Right cardiac atrium (tissue), 5 donors: ENCODE measurements around the gene EEF1AKMT1. TPM values are rescaled to one million over a fixed set of nuclear protein-coding genes. Genes with fewer than 3 reads are reported as not detected.

Experiments used
- ATAC-seq, 2 donors: fragments of 200-7000 bp; cut with Tn5 transposase; one replicate each; pipeline versions ENCODE4 v1.8.0 to v1.9.1; 2020; ENCODE audit warnings: moderate library complexity in 2 of 2, mild to moderate bottlenecking in 1 of 2
- DNase-seq, 3 donors: peaks; one replicate each; pipeline ENCODE4 v3.0.0-alpha.2; 2020
- H3K27ac ChIP-seq: one replicate; pipeline ENCODE4 v1.5.1; 2013; ENCODE audit warnings: mild to moderate bottlenecking, low read length, control low read depth, moderate library complexity
- H3K27me3 ChIP-seq: one replicate; pipeline ENCODE4 v1.6.1; 2013; ENCODE audit not compliant: control insufficient read depth, insufficient read depth
- H3K4me1 ChIP-seq: one replicate; pipeline ENCODE4 v1.6.1; 2013; ENCODE audit warnings: low read length; ENCODE audit not compliant: control insufficient read depth, insufficient read depth
- H3K4me3 ChIP-seq: one replicate; pipeline ENCODE4 v1.5.1; 2013; ENCODE audit warnings: low read length, control low read depth
- H3K9me3 ChIP-seq: one replicate; pipeline ENCODE4 v1.6.1; 2013; ENCODE audit warnings: low read length; ENCODE audit not compliant: control insufficient read depth
- WGBS: extraction: QIAGEN DNeasy Blood & Tissue Kit; methylation state at CpG from one replicate; pipeline ENCODE4 v1.1.7; 2013; 5-methylcytosine and 5-hydroxymethylcytosine counted together
- intact Hi-C, 4 donors: fragments of 100-400 bp; cut with DNase I; formaldehyde crosslinking; loops; one replicate each; pipeline versions ENCODE4 v1.11.0 to v1.14.0; 2022 to 2023
- polyA plus RNA-seq: library from polyadenylated mRNA; stranded (reverse); fragments of 200-250 nt; gene quantifications from one replicate; pipeline ENCODE4 v1.2.3, GENCODE V29; 2013
- total RNA-seq, 4 donors: library from RNA; stranded (reverse); fragmentation: NEBNext Ultra II Directional; extraction: Animal tissue kit (Norgen Biotek cat#: 25700); gene quantifications; one replicate each; pipeline ENCODE4 v1.2.1, GENCODE V29; 2021
- donor health status: healthy with polysubstance abuse.
- donor health status: DM: no; HTN: yes; CAD: no.
- donor health status: DM: no; HTN: no; CAD: no.
- donor health status: DM: no; HTN: yes; CAD: no; lungs with severe emphysema.
- donor health status: DM: yes; HTN: yes; CAD: no.

The EEF1AKMT1 gene
- total and polyA plus RNA-seq, 5 donors, result 12.4 to 14.8 (median 13.0) TPM

DNA sequence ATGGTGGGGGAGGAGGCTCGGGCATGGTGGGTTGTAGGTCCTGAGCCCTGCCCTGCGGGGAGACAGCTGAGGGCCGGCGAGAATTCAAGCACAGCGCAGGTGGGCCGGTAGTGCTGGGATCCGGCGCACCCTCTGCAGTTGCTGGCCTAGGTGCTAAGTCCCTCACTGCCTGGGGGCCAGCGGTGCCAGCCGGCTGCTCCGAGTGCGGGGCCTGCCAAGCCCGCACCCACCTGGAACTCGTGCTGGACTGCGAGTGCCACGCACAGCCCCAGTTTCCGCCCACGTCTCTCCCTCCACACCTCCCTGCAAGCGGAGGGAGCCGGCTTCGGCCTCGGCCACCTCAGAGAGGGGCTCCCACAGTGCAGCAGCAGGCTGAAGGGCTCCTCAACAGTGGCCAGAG, 33.7 kb downstream of the EEF1AKMT1 start:
- H3K27ac ChIP-seq, result no peak overlapping the region
- no peak for ATAC-seq
- no peaks in the 10 kb centered on the region for H3K9me3 ChIP-seq
- intact Hi-C loops, result no loop called here
- H3K4me1 ChIP-seq, result no peaks in the 10 kb centered on the region
- DNase-seq, result no peak
- H3K27me3 ChIP-seq, result no peaks in the 10 kb centered on the region
- WGBS, result 98% methylated on average over 22 of the region's 22 CpGs
- H3K4me3 ChIP-seq, result no peak overlapping the region

DNA sequence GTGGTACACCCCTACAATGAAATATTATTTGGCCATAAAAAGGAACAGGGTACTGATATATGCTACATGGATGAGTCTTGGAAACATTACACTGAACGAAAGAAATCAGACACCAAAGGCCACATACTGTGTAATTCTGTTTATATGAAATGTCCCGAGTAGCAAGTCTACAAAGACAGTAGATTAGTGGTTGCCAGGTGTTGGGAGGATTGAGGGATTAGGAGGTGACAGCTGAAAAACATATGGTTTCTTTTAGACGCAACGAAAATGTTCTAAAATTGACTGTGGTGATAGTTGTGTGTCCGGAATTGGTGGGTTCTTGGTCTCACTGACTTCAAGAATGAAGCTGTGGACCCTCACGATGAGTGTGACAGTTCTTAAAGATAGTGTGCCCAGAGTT, 35.1 kb downstream of the EEF1AKMT1 start:
- no peak overlapping the region for H3K4me3 ChIP-seq
- H3K27me3 ChIP-seq, result no peaks in the 10 kb centered on the region
- H3K27ac ChIP-seq, result no peak overlapping the region
- DNase-seq (no peak), ATAC-seq (no peak)
- whole genome bisulfite sequencing, result 94% methylated on average over 6 of the region's 6 CpGs
- no peaks in the 10 kb centered on the region for H3K4me1 ChIP-seq
- intact Hi-C loops, result no loop called here
- no peaks in the 10 kb centered on the region for H3K9me3 ChIP-seq

DNA sequence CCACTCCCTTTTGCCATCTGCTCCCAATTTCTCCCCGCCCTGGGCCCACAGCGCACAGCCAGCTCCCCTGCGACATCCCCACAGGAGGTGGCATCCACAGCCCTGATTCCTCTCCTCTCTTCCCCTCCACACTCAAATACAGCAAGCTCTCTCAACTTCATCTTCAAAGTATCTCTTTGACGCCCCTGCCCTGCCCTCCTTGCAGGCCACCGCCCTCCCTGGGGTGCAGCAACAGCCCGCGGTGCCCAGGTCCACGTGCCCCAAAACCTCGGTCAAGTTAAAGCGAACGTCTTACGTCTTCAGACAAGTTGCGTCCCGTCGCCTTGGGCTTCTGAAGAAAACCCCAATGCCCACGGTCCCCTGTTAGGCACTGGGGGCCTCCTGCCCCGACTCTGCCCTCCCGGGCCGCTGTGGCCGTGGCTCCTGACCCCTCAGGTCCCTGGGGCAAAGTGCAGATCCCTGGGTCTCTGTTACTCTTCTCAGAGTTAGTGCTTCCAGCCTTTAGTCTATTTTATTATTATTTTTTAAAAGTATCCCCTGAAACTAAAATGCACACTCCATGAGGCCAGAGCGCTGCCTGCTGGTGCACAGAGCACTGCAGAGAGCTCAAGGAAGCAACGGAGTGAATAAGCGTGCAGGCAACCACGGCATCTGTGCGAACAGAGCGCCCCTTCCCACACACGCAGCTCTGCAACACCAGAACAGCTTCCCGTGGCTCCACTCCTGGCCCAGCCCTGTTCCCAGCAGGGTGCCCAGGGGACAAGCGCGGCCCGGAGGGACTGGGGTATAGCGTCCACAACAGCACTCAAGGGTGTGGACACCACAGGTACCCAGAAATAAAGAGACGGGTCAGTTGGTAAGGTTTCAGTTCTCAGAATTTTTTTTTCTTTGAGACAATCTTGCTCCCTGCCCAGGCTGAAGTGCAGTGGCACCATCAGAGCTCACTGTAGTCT, 43.9 kb downstream of the EEF1AKMT1 start:
- ATAC-seq, result no peak
- H3K27me3 ChIP-seq, result no peaks in the 10 kb centered on the region
- H3K4me1 ChIP-seq, result no peaks in the 10 kb centered on the region
- no peaks in the 10 kb centered on the region for H3K9me3 ChIP-seq
- no peak for DNase-seq
- no peak overlapping the region for H3K27ac ChIP-seq
- 95% methylated on average over 33 of the region's 33 CpGs for WGBS
- no peak overlapping the region for H3K4me3 ChIP-seq
- intact Hi-C loops, result no loop called here

DNA sequence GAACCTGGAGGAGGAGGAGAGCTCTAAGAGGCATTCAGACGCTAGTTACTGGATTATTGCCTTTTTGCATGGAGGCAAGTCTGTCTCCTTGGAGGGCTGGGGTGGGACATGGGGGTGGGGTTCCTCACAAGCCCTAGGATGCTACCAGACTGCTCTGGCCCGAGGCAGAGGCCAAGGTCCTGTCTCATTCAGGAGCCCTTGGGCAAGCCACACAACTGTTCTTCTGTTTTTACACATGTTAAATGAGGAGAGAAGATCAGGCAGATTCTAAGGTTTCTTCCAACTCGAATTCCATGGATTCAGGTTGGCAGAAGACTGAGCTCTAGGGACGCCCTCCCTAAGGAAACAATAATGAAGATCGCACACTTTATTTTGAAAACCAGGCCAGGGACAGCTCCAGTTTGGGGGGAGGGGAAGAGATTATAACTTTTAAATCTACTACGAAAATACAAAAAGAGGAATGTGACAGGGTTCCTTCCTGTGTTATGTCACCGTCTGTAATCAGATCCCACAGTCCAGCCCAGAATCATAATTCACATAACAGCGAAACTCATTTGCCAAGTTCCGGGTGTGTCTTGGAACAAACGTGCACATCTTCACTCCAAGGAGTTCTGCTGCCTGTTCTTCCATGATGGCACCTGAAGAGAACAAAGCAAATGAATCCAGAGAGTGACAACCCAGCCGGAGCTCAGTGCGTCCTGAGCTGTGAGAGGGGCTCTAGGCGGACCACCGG, 45.0 kb downstream of the EEF1AKMT1 start:
- 67% methylated on average over 14 of the region's 14 CpGs for WGBS

DNA sequence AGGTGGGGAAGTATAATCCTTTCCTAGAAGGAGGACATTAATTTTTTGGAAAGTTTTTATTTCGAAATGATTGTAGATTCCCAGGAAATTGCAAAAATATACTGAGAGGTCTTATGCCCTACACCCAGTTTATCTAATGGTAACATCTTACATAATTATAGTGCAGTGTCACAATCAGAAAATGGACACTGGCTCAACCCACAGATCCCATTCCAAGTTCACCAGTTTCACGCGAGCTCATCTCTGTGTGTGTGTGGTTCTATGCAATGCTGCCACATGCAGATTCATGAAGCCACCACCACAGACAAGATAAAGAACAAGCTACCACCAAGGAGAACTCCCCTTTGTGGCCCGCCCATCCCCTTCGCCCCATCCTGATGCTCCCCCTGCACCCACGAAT, 45.9 kb downstream of the EEF1AKMT1 start:
- intact Hi-C loops, result no loop called here
- 95% methylated on average over 6 of the region's 6 CpGs for WGBS
- DNase-seq, result no peak

More for the DNA sequence above, 45.0 kb downstream of the EEF1AKMT1 start:
- H3K4me1 ChIP-seq, result no peaks in the 10 kb centered on the region
- ATAC-seq (no peak), DNase-seq (no peak)
- no peak overlapping the region for H3K27ac ChIP-seq
- no peak overlapping the region for H3K4me3 ChIP-seq
- no peaks in the 10 kb centered on the region for H3K9me3 ChIP-seq
- intact Hi-C loops, result no loop called here
- no peaks in the 10 kb centered on the region for H3K27me3 ChIP-seq

DNA sequence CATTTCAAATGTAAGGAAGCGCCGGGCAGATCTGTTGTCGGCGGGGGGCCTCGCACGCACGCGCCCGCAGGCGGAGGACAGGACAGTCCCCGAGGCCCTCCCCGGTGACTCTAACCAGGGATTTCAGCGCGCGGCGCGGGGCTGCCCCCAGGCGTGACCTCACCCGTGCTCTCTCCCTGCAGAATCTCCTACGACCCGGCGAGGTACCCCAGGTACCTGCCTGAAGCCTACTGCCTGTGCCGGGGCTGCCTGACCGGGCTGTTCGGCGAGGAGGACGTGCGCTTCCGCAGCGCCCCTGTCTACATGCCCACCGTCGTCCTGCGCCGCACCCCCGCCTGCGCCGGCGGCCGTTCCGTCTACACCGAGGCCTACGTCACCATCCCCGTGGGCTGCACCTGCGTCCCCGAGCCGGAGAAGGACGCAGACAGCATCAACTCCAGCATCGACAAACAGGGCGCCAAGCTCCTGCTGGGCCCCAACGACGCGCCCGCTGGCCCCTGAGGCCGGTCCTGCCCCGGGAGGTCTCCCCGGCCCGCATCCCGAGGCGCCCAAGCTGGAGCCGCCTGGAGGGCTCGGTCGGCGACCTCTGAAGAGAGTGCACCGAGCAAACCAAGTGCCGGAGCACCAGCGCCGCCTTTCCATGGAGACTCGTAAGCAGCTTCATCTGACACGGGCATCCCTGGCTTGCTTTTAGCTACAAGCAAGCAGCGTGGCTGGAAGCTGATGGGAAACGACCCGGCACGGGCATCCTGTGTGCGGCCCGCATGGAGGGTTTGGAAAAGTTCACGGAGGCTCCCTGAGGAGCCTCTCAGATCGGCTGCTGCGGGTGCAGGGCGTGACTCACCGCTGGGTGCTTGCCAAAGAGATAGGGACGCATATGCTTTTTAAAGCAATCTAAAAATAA, 52.1 kb downstream of the EEF1AKMT1 start:
- ATAC-seq (peak; percentile 71 to 74), DNase-seq (peak; percentile 72 to 81 (median 79))
- H3K9me3 ChIP-seq, result no peaks in the 10 kb centered on the region
- intact Hi-C loops, result no loop called here
- no peaks in the 10 kb centered on the region for H3K4me1 ChIP-seq
- no peak overlapping the region for H3K27ac ChIP-seq
- whole genome bisulfite sequencing, result 15% methylated on average over 81 of the region's 81 CpGs
- no peaks in the 10 kb centered on the region for H3K27me3 ChIP-seq
- H3K4me3 ChIP-seq, result peak overlapping the region; percentile 33

More for the DNA sequence above, 45.9 kb downstream of the EEF1AKMT1 start:
- Histone ChIP-seq H3K9me3 (no peaks in the 10 kb centered on the region), H3K27me3 (no peaks in the 10 kb centered on the region), H3K4me3 (no peak overlapping the region), H3K4me1 (no peaks in the 10 kb centered on the region), H3K27ac (no peak overlapping the region)
- ATAC-seq, result no peak

DNA sequence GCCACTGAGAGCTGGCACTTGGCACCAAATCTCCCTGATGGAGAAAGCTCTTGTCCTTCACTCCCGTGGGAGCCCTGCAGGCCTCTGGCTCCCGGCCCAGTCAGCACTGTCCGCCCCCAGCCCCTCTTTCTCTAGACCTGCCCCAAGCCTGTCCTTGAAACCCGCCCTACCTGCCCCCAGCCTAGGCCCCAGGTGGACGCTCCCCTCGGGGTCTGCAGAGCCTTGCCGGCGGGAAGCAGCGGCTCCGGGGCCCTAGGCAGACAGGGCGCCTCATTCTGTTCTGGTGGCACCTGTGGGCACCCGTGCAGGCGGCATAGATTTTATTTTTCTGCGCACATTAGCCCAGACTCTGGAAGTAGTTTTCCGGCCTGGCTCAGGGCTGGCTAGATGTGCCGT, 52.7 kb downstream of the EEF1AKMT1 start:
- intact Hi-C loops, result no loop called here
- WGBS, result 81% methylated on average over 16 of the region's 16 CpGs
- H3K4me3 ChIP-seq, result no peak overlapping the region
- no peaks in the 10 kb centered on the region for H3K4me1 ChIP-seq
- peak in 1 of 3 donors; percentile 6 for DNase-seq
- H3K27ac ChIP-seq, result no peak overlapping the region
- no peaks in the 10 kb centered on the region for H3K27me3 ChIP-seq
- no peaks in the 10 kb centered on the region for H3K9me3 ChIP-seq
- ATAC-seq, result peak; percentile 5 to 37

DNA sequence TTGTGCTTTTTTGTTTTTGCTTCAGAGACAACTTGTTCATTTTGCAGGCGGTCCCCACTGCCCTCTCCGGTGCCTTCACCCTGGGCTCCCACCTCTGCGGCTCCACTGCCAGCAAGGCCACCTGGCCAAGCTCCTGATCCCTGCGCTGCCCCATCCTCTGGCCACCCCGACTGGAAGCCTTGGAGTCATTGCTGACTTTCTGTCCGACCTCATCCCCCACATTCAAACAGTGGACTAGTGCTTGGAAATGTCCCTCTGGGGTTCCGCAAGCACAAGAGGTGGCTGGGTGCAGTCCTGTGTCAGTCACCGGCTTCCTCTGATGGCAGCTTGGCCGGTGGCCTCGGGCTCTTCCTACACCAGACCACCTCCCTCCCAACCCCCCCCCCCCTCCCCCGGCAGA, 53.3 kb downstream of the EEF1AKMT1 start:
- intact Hi-C loops, result no loop called here

DNA sequence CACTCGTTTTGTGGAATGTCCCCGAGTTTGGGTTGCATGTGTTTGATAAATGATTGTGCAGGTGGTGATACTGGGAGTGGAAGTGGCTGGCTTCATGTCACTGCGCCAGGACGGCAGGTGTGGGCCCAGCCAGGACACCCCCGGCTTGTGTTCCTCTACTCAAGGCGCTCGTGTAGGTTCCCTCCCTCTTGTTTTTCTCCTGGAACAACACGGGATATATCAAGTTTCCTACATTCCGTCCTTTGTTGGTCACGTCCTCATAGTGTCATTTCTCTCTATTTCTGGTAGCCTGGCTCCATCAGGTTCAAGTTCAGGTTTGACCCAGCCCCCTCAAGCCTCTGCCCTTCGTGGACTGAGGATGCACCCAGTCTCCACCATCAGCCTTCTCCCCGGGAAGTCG, 54.0 kb downstream of the EEF1AKMT1 start:
- Histone ChIP-seq H3K4me3 (no peak overlapping the region), H3K9me3 (no peaks in the 10 kb centered on the region), H3K27me3 (no peaks in the 10 kb centered on the region), H3K4me1 (no peaks in the 10 kb centered on the region), H3K27ac (no peak overlapping the region)
- no peak for ATAC-seq
- 82% methylated on average over 13 of the region's 13 CpGs for WGBS
- intact Hi-C loops, result loop anchor here in 2 of 4 donors (10.0 kb wide), 2 partner anchors 115 to 205 kb away; no protein-coding TSS in a partner anchor
- no peak for DNase-seq

More for the DNA sequence above, 53.3 kb downstream of the EEF1AKMT1 start:
- Histone ChIP-seq H3K4me1 (no peaks in the 10 kb centered on the region), H3K27me3 (no peaks in the 10 kb centered on the region), H3K27ac (no peak overlapping the region), H3K4me3 (no peak overlapping the region), H3K9me3 (no peaks in the 10 kb centered on the region)
- DNase-seq (peak in 1 of 3 donors; percentile 5), ATAC-seq (no peak)
- WGBS, result 84% methylated on average over 11 of the region's 11 CpGs

DNA sequence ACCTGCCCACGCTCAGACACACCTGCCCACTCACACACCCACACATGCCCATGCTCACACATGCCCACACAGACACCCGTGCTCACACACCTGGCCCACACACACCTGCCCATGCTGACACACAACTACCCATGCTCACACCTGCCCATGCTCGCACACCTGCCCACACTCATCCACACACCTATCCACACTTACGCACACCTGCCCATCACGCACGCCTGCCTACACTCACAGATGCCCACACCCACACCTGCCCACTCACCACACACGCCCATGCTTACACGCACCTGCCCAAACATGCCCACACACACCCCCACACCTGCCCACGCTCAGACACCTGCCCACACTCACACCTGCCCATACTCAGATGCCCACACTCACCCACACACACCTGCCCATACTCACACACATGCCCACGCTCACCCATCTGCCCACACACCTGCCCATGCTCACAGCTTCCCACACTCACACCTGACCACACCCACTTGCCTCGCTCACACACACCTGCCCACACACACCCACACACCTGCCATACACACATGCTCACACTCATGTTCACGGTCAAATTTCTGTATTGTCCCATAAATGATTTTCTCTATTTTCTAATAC, 54.7 kb downstream of the EEF1AKMT1 start:
- DNase-seq, result no peak
- 90% methylated on average over 12 of the region's 12 CpGs for WGBS
- H3K27me3 ChIP-seq, result no peaks in the 10 kb centered on the region
- ATAC-seq, result no peak
- intact Hi-C loops, result loop anchor here in 2 of 4 donors (10.0 kb wide), 2 partner anchors 116 to 206 kb away; no protein-coding TSS in a partner anchor
- H3K4me1 ChIP-seq, result no peaks in the 10 kb centered on the region
- H3K4me3 ChIP-seq, result no peak overlapping the region
- no peaks in the 10 kb centered on the region for H3K9me3 ChIP-seq
- H3K27ac ChIP-seq, result no peak overlapping the region
